ENCODE data around the gene CALML3. TPM values are rescaled to one million over a fixed set of nuclear protein-coding genes. Genes with fewer than 3 reads are reported as not detected.

The CALML3 gene
- total and polyA plus RNA-seq, 12 donors, result 0.04 TPM; not detected in 11

GRCh38 chr10:5504146-5505072 lies 20.4 kb upstream of the CALML3 start:
- WGBS, 2 donors, result 82 to 85% methylated on average over 18 of the region's 18 CpGs
- intact Hi-C loops (cut with DNase I), result no loop called here
- Histone ChIP-seq H3K4me3 (no peak overlapping the region), H3K4me1 (no peaks in the 10 kb centered on the region), H3K36me3 (no peaks in the 10 kb centered on the region), H3K27ac (no peak overlapping the region), H3K9me3 (no peaks in the 10 kb centered on the region), H3K27me3 (peaks cover 0 to 7% (median 0%) of the 10 kb centered on the region in 7 donors)
- no peak for DNase-seq
- TF ChIP-seq CTCF (IDR thresholded peaks at IDR 0.05), result no peak
- ATAC-seq, result no peak

GRCh38 chr10:5506246-5506645 lies 18.5 kb upstream of the CALML3 start:
- 75 to 82% methylated on average over 2 of the region's 2 CpGs for WGBS, 2 donors
- Histone ChIP-seq H3K4me3 (no peak overlapping the region), H3K27me3 (peaks cover 0 to 7% (median 0%) of the 10 kb centered on the region in 7 donors), H3K27ac (no peak overlapping the region), H3K36me3 (no peaks in the 10 kb centered on the region), H3K4me1 (no peaks in the 10 kb centered on the region), H3K9me3 (no peaks in the 10 kb centered on the region)
- ATAC-seq, result no peak
- intact Hi-C loops (cut with DNase I), result no loop called here
- DNase-seq, result no peak
- no peak for TF ChIP-seq CTCF (IDR thresholded peaks at IDR 0.05)

- TF ChIP-seq CTCF (IDR thresholded peaks at IDR 0.05), result no peak
- DNase-seq, result no peak
- 91 to 93% methylated on average over 19 of the region's 19 CpGs for WGBS, 2 donors
- no peak overlapping the region for H3K27ac ChIP-seq
- no peaks in the 10 kb centered on the region for H3K4me1 ChIP-seq
- H3K27me3 ChIP-seq, result peaks cover 0 to 5% (median 0%) of the 10 kb centered on the region in 7 donors
- intact Hi-C loops (cut with DNase I), result no loop called here
- no peaks in the 10 kb centered on the region for H3K9me3 ChIP-seq
- no peaks in the 10 kb centered on the region for H3K36me3 ChIP-seq
- no peak overlapping the region for H3K4me3 ChIP-seq
- ATAC-seq, result no peak
Measured at GRCh38 chr10:5506751-5507648, 17.8 kb upstream of the CALML3 start.

GRCh38 chr10:5507649-5508131 lies 17.1 kb upstream of the CALML3 start:
- Histone ChIP-seq H3K4me3 (no peak overlapping the region), H3K27me3 (peaks cover 0 to 3% (median 0%) of the 10 kb centered on the region in 7 donors), H3K9me3 (no peaks in the 10 kb centered on the region), H3K27ac (no peak overlapping the region), H3K36me3 (no peaks in the 10 kb centered on the region), H3K4me1 (no peaks in the 10 kb centered on the region)
- no peak for ATAC-seq
- TF ChIP-seq CTCF (IDR thresholded peaks at IDR 0.05), result no peak
- WGBS, 2 donors, result 92 to 96% methylated on average over 13 to 14 of the region's 14 CpGs
- intact Hi-C loops (cut with DNase I), result no loop called here
- DNase-seq, result no peak

Measured in heart right ventricle (tissue), 16 donors.